DMS53 (cell line): ENCODE results near the gene POU4F1.

ENCODE experiments used
- DNase-seq: peaks from one replicate; lab custom pipeline; 2025; lab: John Stamatoyannopoulos, UW

Gene POU4F1

GRCh38 chr13:78592584-78592983 lies 10.8 kb downstream of the POU4F1 start:
- no peak for DNase-seq

- peak; percentile 1 for DNase-seq
These were observed 14.1 kb downstream of the POU4F1 start for GRCh38 chr13:78589206-78589605.

GRCh38 chr13:78587395-78587794 lies 16.0 kb downstream of the POU4F1 start:
- no peak for DNase-seq

- peak; percentile 1 for DNase-seq
These were observed 16.6 kb downstream of the POU4F1 start for GRCh38 chr13:78586706-78587105.

- no peak for DNase-seq
These were observed 27.1 kb downstream of the POU4F1 start for GRCh38 chr13:78576261-78576660.

GRCh38 chr13:78572459-78572858 lies 30.9 kb downstream of the POU4F1 start:
- DNase-seq = no peak

GRCh38 chr13:78569029-78569428 lies 34.3 kb downstream of the POU4F1 start:
- no peak for DNase-seq

GRCh38 chr13:78566631-78567030 lies 36.7 kb downstream of the POU4F1 start:
- no peak for DNase-seq

- no peak for DNase-seq
These were observed 41.0 kb downstream of the POU4F1 start for GRCh38 chr13:78562237-78562889.
